Psoas muscle (tissue), 8 donors: ENCODE measurements around the gene HUNK. TPM values are rescaled to one million over a fixed set of nuclear protein-coding genes. Genes with fewer than 3 reads are reported as not detected.

Experiments
- ATAC-seq, 4 donors: fragments of 200-7000 bp; cut with Tn5 transposase; one replicate each; pipeline ENCODE4 v1.9.1; 2020; ENCODE audit warnings: moderate library complexity in 3 of 4, mild to moderate bottlenecking in 2 of 4
- DNase-seq, 2 donors: peaks; one replicate each; pipeline ENCODE4 v3.0.0-alpha.2; 2020
- H3K27ac ChIP-seq: fragments of 200-600 bp; one replicate; pipeline ENCODE4 v1.8.0; 2022
- H3K27me3 ChIP-seq, 3 donors: fragments of 200-600 bp in 1 of 3; one replicate each; pipeline versions ENCODE4 v1.6.1 to v1.8.0; 2013 to 2022; ENCODE audit warnings: low read length in 2 of 3, mild to moderate bottlenecking in 2 of 3, moderate library complexity in 1 of 3; ENCODE audit not compliant: insufficient read depth in 3 of 3
- H3K36me3 ChIP-seq, 2 donors: fragments of 200-600 bp in 1 of 2; one replicate each; pipeline versions ENCODE4 v1.6.1 to v1.8.0; 2013 to 2022; ENCODE audit warnings: low read depth in 1 of 2, mild to moderate bottlenecking in 1 of 2, moderate library complexity in 1 of 2; ENCODE audit not compliant: insufficient read depth in 1 of 2
- H3K4me1 ChIP-seq: fragments of 200-600 bp; one replicate; pipeline ENCODE4 v1.8.0; 2022
- H3K4me3 ChIP-seq: fragments of 200-600 bp; one replicate; pipeline ENCODE4 v1.8.0; 2022; ENCODE audit warnings: mild to moderate bottlenecking
- H3K9me3 ChIP-seq: fragments of 200-600 bp; one replicate; pipeline ENCODE4 v1.8.0; 2022
- CTCF ChIP-seq: fragments of 200-600 bp; IDR thresholded peaks from one replicate; pipeline ENCODE4 v1.8.0; 2022; ENCODE audit warnings: antibody characterized with exemption
- WGBS, 3 donors: extraction: QIAGEN DNeasy Blood & Tissue Kit; methylation state at CpG; one replicate each; pipeline versions ENCODE4 v1.1.6 to v1.1.7; 2013; 5-methylcytosine and 5-hydroxymethylcytosine counted together
- intact Hi-C, 2 donors: fragments of 100-400 bp; cut with DNase I; formaldehyde crosslinking; loops; one replicate each; pipeline versions ENCODE4 v1.11.0 to v1.14.2; 2022
- polyA plus RNA-seq, 3 donors: library from polyadenylated mRNA; stranded (reverse); fragments of 200-250 nt; gene quantifications; one replicate each; pipeline ENCODE4 v1.2.3, GENCODE V29; 2013
- total RNA-seq, 4 donors: library from RNA; stranded (reverse); fragmentation: NEBNext Ultra II Directional in 2 of 4; extraction: Animal tissue kit (Norgen Biotek cat#: 25700) in 2 of 4; gene quantifications; one replicate each; pipeline versions ENCODE4 v1.2.1 to v1.2.4, GENCODE V29; 2021 to 2023
- donor health status: healthy with polysubstance abuse.
- donor health status: DM: no; HTN: no; CAD: no; lungs with moderate emphysema.
- donor health status: Bipolar disorder and iron deficiency.
- donor health status: healthy.
- donor health status: DM: yes; HTN: yes; CAD: no.
- donor health status: DM: no; HTN: no; CAD: no.
- donor health status: DM: no; HTN: no; CAD: no.
- donor health status: DM: yes; HTN: yes; CAD: no.

HUNK gene
- total and polyA plus RNA-seq, 7 donors = 0.03 to 0.54 (median 0.10) TPM

- no peak overlapping the region for H3K27ac ChIP-seq
- no peak for DNase-seq
- no peaks in the 10 kb centered on the region for H3K36me3 ChIP-seq
- no peak overlapping the region for H3K4me3 ChIP-seq
- no peak for TF ChIP-seq CTCF
- H3K4me1 ChIP-seq = no peaks in the 10 kb centered on the region
- ATAC-seq = no peak
- intact Hi-C loops = no loop called here
- H3K9me3 ChIP-seq = no peaks in the 10 kb centered on the region
- no peaks in the 10 kb centered on the region for H3K27me3 ChIP-seq
- WGBS, 3 donors = 94 to 96% (median 96%) methylated on average over 6 of the region's 6 CpGs
Observed at GRCh38 chr21:31921079-31921478, 48.3 kb downstream of the HUNK start.

- Histone ChIP-seq H3K9me3 (no peaks in the 10 kb centered on the region), H3K27me3 (no peaks in the 10 kb centered on the region), H3K4me1 (no peaks in the 10 kb centered on the region), H3K4me3 (no peak overlapping the region), H3K36me3 (no peaks in the 10 kb centered on the region), H3K27ac (no peak overlapping the region)
- DNase-seq (no peak), ATAC-seq (no peak)
- intact Hi-C loops = no loop called here
- no peak for TF ChIP-seq CTCF
- WGBS, 3 donors = 25 to 48% (median 34%) methylated on average over 10 of the region's 10 CpGs
Observed at GRCh38 chr21:31922881-31923280, 50.1 kb downstream of the HUNK start.

- H3K4me1 ChIP-seq = no peaks in the 10 kb centered on the region
- no peak for TF ChIP-seq CTCF
- intact Hi-C loops = no loop called here
- no peaks in the 10 kb centered on the region for H3K9me3 ChIP-seq
- no peaks in the 10 kb centered on the region for H3K27me3 ChIP-seq
- ATAC-seq (no peak), DNase-seq (no peak)
- no peaks in the 10 kb centered on the region for H3K36me3 ChIP-seq
- WGBS, 3 donors = 97 to 100% (median 100%) methylated on average over 3 of the region's 3 CpGs
- H3K4me3 ChIP-seq = no peak overlapping the region
- H3K27ac ChIP-seq = no peak overlapping the region
Observed at GRCh38 chr21:31923756-31924155, 50.9 kb downstream of the HUNK start.

- intact Hi-C loops = no loop called here
- Histone ChIP-seq H3K36me3 (no peaks in the 10 kb centered on the region), H3K4me3 (no peak overlapping the region), H3K9me3 (no peaks in the 10 kb centered on the region), H3K4me1 (no peaks in the 10 kb centered on the region), H3K27ac (no peak overlapping the region), H3K27me3 (no peaks in the 10 kb centered on the region)
- ATAC-seq = no peak
- TF ChIP-seq CTCF = no peak
- DNase-seq = no peak
- 95 to 96% (median 95%) methylated on average over 13 of the region's 13 CpGs for WGBS, 3 donors
Observed at GRCh38 chr21:31924548-31924947, 51.7 kb downstream of the HUNK start.

GRCh38 chr21:31926498-31926897 lies 53.7 kb downstream of the HUNK start:
- Histone ChIP-seq H3K4me3 (no peak overlapping the region), H3K27me3 (no peaks in the 10 kb centered on the region), H3K27ac (no peak overlapping the region), H3K9me3 (no peaks in the 10 kb centered on the region), H3K36me3 (no peaks in the 10 kb centered on the region), H3K4me1 (no peaks in the 10 kb centered on the region)
- DNase-seq = no peak
- intact Hi-C loops = no loop called here
- ATAC-seq = no peak
- TF ChIP-seq CTCF = no peak
- WGBS, 3 donors = 97% methylated on average over 3 of the region's 3 CpGs
